HG03469 (cell line): ENCODE results near the gene CHERP.
"Not testable (repeated sequence)": the region's sequence is repeated elsewhere in the genome, so short reads cannot be mapped to it uniquely, and the experiment has no call there.

Experiments used
- ATAC-seq: cut with Tn5 transposase; IDR thresholded peaks from one replicate; pipeline ENCODE4 v1.9.1; 2021; ENCODE audit warnings: mild to moderate bottlenecking, moderate library complexity, moderate number of reproducible peaks; ENCODE audit not compliant: unreplicated experiment

Gene CHERP

GRCh38 chr19:16544473-16545231, 2.4 kb upstream of the CHERP start:
- ATAC-seq: no peak

DNA sequence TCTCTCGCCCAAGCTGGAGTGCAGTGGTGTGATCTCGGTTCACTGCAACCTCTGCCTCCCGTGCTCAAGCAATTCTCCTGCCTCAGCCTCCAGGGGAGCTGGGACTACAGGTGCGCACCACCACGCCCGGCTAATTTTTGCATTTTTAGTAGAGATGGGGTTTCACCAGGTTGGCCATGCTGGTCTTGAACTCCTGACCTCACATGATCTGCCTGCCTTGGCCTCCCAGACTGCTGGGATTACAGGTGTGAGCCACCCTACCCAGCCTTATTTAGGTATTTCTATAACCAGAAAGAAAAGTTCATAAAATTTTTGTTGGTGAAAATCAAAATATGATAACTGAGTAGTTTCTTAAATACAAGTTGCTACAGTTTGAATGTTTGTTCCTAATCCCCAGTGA, 1.5 kb upstream of the CHERP start:
- ATAC-seq: not testable (repeated sequence)

- no peak for ATAC-seq
Observed at GRCh38 chr19:16542910-16543472, 754 bp upstream of the CHERP start.

- ATAC-seq: no peak
Observed at GRCh38 chr19:16541526-16542044, 652 bp downstream of the CHERP start.

GRCh38 chr19:16540948-16541347, 1.3 kb downstream of the CHERP start:
- ATAC-seq: no peak

GRCh38 chr19:16537111-16537510, 5.1 kb downstream of the CHERP start:
- no peak for ATAC-seq

- ATAC-seq: no peak
Observed at GRCh38 chr19:16536130-16536529, 6.1 kb downstream of the CHERP start.

GRCh38 chr19:16535381-16535780, 6.9 kb downstream of the CHERP start:
- ATAC-seq: no peak

DNA sequence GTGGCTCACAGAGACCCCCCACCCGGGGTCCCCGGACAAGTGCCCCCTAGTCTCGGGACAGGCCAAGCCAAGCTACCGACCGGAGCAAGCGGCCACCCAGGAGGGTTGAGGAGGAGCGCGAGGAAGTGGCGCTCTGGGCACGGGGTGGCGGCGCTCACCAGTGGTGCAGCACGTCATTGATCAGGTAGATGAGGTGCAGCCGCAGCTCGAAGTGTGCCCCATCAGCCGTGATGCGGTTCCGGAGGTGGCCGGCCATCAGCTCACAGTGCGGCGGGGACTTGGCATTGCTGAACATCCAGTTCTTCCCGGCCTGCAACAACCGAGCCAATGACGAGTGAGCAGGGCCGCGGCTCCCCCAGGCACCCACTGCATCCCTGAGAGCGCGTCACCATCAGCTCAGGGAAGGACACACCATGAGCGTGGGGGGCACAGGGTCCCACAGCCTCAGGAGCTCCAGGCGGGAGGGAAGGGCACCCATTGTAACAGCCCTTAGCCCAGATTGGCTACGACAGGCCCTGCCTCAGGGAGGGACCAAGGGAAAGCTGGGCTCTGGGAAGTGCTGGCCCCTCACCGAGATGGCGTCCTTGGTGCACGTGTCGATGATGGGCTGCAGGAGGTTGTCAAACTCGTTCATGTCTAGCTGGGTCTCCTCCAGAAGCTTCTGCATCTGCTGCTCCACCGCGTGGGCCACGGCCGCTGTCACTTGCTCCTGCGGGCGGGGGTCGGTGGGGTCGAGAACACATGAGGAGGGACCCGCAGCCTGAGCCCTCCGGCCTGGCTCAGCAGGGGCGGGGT, 9.6 kb downstream of the CHERP start:
- no peak for ATAC-seq

GRCh38 chr19:16531380-16531669, 10.9 kb downstream of the CHERP start:
- ATAC-seq: no peak

DNA sequence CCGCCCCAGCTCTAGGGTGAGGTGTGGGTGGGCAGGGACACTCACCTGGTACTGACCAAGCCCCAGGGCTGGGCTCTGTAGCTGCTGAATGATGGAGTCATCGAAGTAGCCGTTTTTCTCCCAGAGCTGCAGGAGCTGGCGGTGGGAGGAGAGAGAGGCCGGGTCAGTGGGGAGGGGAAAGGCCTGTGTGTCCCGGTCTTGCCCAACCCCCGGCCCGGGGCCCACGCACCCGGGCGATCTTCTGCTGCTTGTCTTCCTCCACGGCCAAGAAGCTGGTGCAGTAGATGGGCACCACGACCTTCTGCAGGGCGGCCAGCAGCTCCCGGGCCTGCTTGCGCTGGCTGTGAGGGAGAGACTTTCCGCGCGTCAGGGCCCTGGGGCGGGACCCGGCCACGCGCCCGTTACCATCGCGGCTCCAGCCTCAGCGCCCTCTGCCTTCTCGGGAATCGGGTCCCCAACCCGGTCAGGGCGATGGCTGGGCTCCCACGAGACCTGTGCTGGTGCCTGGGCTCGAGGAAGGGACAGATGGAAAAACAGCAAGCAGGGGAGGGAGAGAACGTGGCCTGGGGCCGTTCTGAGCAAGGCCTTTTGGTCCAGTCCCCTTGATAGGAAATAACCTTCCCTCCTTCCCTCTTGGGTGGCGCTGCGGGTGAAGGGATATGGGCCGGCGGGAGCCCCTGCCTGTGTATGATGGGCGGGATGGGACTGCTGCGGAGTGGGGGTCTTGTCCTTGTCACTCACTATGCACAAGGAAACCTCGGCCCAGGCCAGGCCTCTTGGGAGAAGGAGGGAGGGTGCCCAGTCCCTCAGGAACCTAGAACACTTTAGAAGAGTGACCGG, 11.5 kb downstream of the CHERP start:
- no peak for ATAC-seq

GRCh38 chr19:16529466-16530144, 12.6 kb downstream of the CHERP start:
- ATAC-seq: no peak

- ATAC-seq: no peak
Observed at GRCh38 chr19:16527971-16528521, 14.2 kb downstream of the CHERP start.

GRCh38 chr19:16527334-16527935, 14.8 kb downstream of the CHERP start:
- ATAC-seq: no peak

DNA sequence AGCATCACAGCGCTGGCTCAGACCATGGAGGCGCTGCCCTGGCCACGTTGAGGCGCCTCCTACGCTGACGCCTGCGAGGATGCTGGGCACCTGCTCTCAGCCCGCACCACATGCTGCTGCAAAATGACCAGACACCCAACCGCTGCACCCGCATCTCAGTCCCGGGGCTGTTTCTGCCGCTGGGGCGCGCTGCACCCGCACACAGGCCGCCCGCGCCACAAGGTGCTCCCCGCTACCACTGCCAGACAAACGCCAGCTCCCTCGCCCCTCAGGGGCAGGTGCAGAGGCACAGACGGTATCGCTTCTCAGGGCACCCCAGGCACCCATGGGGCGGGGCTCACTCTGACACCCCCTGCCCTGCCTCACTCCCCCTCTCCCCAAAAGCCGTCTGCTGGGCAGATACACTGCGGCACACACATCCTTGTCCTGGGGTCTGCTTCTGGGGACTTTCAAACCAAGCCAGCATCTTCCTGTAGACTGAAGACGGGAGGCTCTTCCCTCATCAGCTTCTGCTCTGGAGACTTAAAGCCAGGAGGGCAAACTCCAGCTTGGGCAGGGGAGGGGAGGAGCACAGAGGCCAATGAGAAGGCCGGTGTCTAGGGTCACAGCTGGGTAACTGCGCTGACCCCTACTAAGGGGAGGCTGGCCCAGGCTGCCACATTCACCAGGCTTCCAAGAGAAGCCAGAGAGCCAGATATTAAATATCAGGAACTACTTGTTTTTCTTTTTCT, 16.3 kb downstream of the CHERP start:
- ATAC-seq: no peak

DNA sequence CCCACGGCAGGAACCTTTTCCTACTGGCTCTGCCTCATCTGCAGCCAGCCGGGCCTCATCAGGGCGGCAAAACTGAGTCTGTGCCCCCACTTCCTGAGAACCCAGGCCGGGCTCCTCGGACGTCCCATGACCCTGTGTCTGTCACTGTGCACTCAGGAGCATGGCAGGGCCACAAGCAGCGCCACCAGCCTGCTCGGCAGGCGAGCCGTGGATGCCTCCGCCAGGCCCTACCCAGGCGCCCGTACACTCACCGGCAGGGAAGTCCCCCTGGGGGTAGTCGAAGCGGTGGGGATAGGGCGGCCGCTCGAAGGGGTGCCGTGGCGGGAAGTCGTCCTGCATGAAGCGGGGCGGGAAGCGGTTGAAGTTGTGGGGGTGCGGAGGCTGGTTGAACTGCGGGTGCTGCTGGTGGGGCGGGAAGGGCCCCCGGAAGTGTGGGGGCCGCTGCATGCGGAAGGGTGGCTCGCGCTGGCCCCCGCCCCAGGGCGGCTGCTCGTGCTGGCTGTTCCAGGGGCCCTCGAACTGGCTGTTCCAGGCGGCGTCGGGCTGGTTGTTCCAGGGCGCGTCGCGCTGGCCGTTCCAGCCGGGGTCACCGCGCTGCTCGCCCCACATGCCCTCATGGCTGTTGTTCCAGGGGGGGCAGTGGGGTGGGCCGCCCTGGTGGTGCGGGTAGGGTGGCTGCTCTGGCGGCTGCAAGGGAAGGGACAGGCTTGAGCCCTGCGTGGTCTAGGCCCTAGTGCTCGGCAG, 17.1 kb downstream of the CHERP start:
- ATAC-seq: no peak

DNA sequence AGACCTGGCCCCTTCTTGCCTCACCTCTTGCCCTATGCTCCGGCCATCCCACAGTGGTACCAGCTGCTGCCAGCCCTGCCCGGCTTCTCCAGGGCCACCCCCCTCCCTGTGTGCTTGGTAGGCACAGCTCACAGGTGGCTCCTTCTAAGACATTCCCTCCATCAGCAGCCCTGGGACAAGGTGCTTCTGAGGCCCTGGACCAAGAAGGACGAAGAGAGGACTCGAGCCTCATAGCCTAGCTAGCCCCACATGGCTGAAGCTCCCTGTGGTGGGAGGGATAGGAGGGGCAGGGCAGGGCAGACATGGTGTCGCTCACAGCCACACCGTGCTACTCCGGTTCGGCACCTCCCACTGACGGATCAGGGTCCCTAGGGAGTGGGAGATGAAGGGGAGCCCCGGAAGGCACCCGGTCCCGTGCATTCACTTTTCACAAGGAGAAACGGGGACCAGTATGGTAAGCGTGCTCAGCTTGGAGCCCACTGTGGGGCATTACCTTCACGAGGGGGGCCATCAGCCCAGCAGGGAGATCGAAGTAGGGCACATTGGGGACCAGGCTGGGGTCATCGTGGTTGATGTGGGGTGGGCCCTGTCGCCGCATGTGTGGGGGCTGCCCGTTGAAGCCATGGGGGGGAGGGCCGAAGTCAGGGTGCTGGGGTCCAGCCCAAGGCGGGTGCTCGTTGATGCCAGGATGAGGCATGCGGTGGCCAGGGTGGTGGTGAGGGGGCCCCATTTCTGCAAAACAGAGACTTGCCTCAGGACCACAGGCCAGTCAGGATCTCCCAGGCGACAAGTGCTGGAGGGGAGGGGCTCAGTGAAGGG, 19.5 kb downstream of the CHERP start:
- ATAC-seq: no peak
